Measurements from ENCODE around the gene ACADL.

- TF ChIP-seq, protein P1, sequence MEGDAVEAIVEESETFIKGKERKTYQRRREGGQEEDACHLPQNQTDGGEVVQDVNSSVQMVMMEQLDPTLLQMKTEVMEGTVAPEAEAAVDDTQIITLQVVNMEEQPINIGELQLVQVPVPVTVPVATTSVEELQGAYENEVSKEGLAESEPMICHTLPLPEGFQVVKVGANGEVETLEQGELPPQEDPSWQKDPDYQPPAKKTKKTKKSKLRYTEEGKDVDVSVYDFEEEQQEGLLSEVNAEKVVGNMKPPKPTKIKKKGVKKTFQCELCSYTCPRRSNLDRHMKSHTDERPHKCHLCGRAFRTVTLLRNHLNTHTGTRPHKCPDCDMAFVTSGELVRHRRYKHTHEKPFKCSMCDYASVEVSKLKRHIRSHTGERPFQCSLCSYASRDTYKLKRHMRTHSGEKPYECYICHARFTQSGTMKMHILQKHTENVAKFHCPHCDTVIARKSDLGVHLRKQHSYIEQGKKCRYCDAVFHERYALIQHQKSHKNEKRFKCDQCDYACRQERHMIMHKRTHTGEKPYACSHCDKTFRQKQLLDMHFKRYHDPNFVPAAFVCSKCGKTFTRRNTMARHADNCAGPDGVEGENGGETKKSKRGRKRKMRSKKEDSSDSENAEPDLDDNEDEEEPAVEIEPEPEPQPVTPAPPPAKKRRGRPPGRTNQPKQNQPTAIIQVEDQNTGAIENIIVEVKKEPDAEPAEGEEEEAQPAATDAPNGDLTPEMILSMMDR (IDR thresholded peaks at IDR 0.05), result no peak
- no peak for TF ChIP-seq POLR2A (IDR thresholded peaks at IDR 0.05)
Observed at GRCh38 chr2:210162466-210163124, 62.7 kb downstream of the ACADL start.
